GM21423 (cell line): ENCODE measurements around the gene CX3CR1.
"Not testable (repeated sequence)": the region's sequence is repeated elsewhere in the genome, so short reads cannot be mapped to it uniquely, and the experiment has no call there.

ENCODE experiments used
- ATAC-seq: cut with Tn5 transposase; IDR thresholded peaks from one replicate; pipeline ENCODE4 v1.9.1; 2021; ENCODE audit warnings: mild to moderate bottlenecking, moderate library complexity; ENCODE audit not compliant: unreplicated experiment

CX3CR1 gene

DNA sequence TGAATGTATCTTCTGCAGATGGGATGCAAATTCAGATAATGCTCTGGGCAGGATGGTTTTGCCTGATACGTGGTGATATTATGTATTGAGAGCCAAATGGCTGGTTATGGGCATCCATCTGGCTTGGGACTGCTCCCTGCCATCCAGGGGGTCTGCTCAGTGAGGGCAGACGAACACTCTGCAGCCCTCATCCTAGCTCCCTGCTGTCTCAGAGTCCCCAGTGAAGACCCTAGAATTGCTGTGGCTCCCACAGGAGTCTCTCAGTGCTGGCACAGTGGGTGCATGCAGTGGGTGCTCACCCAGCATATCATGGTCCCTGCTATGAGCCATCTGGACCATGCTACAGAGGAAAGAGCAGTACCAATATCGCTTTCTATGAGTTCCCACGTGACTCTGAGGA lies 10.3 kb downstream of the CX3CR1 start:
- ATAC-seq, result no peak

DNA sequence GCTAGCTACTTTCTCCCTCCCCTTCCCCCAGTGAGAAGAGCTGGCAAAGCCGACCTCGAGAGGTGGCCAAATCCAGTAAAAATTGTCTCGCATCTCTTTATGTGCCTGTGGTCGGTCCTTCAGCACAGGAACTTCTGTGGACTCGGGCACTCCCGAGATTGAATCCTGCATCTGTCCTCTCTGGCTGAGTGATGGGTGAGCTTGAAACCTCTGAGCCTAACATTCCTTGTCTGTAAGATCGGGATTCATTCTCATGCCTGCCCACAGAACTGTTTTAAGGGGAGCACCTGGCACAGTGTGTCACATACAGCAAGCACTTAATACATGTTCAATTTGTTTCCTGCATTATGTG lies 11.3 kb downstream of the CX3CR1 start:
- ATAC-seq, result no peak

DNA sequence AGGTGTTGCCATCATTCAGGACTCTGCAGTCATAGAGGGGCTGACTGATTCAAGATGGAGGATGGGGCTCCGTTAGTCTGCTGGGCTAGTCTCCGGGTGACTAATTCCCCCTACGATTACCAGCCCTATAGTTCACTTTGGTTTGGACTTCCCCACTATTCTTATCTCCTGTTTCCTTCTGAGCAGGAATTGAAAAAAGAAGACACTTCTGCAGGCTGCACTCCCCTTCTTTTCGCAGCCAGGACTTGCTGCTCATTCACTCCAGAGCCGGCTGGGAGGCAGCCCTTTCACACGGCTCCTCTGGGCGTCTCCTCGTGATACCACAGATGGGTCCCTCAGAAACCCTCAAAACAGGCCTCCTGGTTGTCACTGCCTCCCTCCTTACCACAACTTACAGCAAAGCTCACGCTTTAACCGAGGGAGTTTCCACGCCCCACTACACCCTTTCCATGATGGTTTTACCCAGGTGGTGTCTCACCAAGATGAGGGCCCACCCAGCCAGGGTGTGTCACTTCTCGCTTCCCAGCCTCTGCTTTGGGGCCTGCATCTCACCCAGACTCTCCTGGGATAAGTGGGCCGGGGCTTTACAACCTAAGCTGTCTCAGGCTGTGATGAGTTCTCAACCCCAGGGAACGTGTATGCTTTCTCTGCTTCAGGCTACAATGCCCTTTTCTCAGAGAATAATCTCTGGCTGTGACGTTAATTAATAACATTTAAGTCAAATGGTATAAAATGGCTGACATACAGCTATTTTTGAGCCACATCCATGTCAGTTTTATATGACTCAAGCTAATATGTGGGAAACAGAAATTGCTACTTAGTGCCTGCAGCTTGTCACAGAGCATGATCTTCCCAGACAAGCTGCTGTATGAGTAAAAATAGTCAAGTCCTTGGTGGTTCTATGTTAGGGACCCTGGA lies 11.9 kb downstream of the CX3CR1 start:
- no peak for ATAC-seq

DNA sequence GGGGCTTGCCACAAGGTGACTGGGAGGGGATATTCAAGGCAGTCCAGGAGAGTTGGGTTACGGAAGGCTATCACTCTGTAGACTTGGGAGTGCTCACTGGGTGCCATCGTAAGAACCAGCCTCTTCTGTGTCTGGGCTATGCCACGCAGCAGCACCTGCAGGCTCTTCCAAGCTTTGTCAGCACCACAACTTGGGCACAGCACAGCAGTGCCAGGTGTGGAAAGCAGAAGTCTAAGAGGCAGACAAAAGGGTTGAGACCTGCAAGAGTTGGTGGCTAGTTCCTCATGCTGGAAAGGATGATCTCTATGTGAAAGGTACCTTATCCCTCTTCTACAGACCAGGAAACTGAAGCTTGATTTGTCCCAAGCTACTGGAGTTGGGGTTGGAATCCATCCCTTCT lies 15.8 kb downstream of the CX3CR1 start:
- ATAC-seq, result no peak

DNA sequence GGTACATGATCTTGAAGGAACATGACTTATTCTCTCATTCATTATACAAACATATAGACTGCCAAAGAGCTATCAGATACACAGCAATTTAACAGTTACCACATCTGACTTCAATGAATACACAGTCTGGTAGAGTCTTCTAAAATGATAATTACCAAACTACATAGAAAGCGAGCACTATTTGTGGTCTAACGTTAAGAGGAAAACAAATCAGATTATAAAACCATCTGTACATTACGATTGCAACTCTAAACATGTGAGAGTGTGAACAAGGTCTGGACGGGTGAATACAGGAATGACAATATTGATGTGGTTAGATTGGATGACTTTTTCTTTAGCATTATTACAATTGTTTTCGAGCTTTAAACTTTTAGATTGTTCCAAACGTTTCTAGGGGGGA lies 16.3 kb downstream of the CX3CR1 start:
- no peak for ATAC-seq

DNA sequence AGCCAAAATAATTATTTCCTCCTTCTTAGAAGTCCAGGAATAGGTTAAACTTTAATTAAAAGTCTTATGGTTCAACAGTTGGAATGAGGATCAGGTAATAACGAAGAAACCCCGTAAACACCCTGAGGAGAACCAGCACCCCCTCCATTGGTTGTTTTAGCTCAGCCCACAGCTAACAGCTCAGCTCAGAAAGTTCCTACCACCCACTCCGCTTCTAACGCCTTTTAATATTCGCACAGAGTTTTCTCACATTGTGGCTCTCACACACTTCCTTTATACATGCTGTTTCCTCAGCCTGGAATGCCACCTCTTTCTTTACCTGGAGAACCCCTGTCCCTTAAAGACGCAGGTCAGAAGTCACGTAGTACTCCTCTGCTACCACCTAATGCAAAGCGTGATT lies 17.0 kb downstream of the CX3CR1 start:
- no peak for ATAC-seq

DNA sequence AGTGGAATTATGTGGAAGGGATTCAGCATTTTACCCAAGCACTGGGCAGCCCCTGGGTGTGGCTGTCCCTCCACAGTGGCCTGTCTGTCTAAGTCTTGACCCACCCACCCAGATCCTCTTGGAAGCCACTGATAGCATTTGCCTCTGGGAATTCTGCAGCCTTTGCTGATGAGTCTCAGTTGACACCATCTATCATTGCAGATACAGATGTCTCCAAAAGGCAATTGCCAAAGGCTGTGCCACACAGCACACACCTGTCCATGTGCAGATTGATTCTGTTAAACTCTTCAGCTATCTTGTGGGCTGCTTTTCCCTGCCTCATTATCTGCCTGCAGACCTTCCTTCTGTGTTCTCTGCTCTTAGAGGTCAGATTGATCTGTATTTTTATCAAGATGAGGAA lies 18.1 kb downstream of the CX3CR1 start:
- no peak for ATAC-seq

DNA sequence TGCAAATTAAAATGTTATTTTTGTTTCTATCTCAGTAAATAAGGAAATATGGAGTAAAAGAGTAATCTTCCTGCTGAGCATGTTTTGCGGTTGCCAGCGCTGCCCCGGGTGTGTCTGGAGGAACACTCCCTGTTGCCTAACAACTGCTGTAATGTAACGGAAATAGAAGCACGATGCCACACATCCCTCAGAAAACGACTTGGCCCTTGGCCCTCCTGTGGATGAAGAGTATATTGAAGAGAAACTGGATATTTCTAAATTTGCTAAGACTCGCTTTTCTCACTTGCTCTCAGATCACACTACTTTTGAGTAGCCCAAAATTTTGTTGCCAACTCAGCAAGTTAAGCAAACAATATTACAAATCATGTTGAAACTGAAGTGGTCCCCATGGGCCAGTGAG lies 18.9 kb downstream of the CX3CR1 start:
- ATAC-seq, result peak; percentile 71

DNA sequence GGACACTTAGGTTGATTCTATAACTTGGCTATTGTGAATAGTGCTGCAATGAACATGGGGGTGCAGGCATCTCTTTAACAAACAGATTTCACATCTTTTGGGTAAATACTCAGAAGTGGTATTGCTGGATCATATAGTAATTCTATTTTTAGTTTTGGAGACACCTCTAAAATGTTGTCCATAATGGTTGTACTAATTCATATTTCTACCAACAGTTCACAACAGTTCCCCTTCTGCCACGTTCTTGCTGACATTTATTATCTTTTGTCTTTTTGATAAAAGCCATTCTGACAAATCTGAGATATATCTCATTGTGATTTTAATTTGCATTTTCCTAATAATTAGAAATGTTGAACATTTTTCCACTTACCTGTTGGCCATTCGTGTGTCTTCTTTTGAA lies 19.5 kb downstream of the CX3CR1 start:
- ATAC-seq, result no peak

DNA sequence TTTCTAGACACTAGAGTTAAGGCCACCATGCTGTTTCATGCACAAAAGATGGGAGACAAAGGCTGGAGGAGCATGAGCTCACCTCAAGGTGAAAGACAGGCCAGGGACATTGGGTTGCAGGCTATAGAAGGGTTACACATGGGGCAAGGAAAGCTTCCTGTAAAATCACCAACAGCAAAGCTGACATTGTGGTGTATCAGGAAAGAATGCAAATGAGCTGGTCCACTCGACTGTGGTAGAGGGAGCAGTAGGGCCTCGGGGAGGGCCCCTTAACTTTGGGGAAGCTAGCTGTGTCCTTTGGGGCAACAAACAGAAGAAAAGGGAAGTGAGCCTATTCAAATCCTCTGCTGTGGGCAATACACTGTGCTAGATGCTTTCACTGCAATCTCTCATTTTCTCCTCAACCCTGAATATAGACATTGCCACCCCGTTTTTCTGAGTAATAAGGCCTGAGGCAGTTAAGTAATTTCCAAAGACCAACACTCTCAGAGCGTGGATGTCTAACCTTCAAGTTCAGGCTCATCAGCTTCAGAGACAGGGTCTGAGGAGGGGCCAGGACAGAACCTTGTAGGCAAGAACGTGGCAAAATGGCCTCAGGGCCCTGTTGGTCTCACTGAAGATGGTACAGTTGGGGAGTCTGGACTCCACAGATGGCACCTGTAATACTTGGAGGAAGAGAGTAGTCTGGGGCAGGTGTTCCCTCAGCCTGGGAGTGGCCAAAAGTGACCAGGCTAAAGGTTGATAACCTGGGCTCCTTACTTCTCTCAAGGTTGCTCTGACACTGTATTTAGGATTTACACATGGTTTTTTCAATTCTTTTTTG lies 24.1 kb downstream of the CX3CR1 start:
- peak; percentile 98 for ATAC-seq

DNA sequence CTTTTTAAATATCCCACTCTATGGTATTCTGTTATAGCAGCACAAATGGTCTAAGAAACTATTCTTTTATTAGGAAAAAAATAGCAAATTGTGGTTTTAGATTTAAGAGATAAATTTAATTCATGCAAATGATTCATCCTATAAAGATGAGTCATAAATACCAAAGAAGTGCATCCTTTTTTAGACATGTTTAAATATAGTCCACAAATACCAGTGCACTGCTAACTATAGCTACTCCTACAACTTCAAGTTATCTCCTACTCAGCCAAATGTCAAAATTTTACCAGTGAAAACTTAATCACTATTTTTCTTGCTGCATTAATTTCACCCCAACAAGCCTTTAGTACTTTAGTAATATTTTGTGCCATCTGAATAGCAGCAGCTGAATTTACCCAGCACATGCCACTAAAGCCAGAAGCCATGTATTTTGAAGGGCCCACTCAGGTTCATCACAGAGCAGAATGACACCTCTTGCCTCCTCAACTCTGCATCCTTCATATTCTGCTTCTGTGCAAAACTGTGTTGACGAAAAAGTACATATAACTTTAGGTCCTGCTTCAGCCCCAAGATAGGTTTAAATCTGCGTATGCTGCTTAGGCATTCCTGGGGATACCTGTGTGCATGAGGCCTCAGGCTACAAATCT lies 24.9 kb downstream of the CX3CR1 start:
- no peak for ATAC-seq

DNA sequence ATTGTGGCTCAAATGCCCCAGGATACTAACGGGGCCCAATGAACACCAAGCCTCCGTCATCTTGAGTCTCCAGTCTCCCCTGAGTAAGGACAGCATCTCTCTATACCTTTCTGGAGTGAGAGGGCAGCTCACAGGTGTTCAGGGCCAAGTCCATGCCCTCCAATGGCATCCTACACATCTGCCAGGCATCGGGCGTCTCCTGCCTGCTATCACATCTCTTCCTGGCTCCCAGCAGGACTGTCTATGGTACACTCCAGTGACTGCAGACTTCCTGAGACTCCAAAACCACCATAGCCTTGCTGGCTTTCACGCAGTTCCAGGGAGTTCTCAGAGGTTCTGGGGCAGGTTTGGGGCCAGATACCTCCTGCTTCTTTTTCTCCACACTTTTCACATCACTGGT lies 28.3 kb downstream of the CX3CR1 start:
- no peak for ATAC-seq

DNA sequence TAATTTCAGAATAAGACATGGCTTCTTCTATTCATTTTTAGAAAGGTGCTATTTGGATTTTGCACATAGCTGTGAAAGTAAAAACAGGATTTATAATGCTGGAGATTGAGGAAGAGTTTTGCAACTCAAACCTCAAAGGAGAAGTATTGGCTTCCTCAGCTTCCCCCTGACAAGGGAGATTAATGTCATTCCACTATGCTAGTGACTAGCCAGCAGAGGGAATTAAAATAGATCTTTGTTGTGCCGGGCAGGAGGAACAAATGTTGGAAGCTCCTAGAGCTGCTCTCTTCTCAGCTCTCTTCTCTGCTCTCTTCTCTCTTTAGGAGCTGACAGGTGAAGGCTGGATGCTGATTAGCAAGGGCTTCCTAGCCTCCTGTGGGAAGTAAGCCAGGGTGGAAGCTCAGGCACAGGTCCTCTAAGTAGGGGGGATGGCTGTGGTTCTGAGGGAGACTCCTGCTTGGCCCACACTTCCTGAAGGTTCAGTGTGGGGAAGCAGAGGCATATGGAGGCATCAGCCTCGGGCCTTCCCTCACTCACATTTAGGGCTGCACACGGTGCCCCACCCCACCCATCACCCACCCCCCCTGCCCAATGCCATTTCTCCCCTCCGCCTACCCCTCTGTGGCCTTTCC lies 29.6 kb downstream of the CX3CR1 start:
- ATAC-seq, result no peak

DNA sequence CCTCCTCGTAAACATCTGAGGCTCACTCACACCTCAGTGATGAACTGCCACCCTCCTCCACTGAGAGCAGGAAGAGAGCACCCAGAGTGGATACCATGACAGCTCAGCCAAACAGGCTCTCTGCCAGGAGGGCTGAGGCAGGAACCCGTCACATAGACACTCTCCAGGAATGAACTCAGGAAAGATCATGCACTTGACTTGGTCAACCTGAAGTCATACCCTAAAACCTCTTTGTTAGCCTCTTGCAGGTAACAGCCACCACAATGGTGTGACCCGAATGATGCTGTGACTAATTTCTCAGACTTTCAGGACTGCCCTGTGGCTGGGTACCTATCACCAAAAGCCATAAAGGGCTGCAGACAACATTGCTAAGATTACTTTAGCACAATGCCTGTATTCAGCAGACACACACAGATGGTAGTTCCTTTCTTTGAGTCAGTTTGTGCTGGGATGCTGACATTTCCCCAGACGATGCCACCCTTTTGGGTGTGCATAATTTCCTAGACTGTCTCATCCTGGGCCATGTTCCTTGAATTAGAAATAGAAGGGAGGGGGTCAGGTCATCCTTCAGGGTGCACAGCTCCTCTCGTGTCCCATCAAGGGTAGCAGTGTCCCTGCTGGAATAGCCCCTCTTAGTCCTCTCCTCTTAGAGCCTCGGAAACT lies 30.3 kb downstream of the CX3CR1 start:
- no peak for ATAC-seq

DNA sequence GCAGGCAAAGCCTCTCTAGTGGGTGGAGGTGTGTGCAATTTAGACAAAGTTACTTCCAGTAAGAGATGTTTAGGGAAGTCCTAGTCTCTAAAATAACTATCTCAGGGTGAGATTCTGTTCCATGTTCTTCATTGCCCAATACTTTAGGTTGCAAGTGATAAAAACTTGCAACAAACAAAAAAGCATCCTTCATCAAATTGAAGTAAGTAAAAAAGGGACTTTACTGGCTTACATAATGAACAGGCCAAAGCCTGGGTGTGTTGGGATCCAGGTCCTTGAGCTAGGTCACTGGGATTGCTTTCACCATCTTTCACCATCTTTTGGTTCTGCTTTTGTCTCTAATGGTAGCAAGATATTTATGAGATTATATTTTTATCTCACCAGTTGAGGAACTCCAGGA lies 38.3 kb downstream of the CX3CR1 start:
- no peak for ATAC-seq

DNA sequence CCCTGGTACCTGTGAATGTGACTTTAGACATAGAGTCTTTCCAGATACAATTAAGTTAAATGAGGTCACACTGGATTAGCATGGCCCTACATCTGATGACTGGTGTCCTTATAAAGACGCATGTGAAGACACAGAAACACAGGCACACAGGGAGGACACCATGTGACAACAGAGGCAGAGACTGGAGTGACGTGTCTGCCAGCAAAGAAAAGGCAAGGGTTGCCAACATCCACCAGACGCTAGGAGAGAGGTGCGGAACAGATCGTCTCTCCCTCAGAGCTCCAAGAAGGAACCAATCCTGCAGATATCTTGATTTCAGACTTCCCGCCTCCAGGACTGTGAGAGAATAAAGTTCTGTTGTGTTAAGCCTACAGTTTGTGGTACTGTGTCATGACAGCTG lies 42.8 kb downstream of the CX3CR1 start:
- no peak for ATAC-seq

DNA sequence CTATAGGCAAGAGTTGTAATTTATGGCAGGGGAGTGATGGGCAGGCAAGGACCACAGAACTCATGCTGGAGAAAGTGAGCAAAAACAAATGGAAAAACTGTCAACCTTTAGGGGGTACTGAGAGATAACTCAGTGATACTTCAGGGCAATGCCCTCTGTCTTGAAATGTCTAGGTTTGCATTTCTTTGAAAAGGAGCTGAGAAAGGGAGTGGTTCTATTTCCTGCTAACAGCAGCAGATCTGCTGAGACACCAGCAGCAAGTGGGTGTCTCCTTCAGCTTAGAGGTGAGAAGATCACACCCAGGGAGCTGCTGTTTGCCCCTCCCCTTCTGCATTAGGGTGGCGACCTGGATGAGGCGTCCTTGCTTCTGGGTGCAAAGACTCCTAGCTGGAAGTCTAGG lies 45.2 kb downstream of the CX3CR1 start:
- ATAC-seq, result no peak

DNA sequence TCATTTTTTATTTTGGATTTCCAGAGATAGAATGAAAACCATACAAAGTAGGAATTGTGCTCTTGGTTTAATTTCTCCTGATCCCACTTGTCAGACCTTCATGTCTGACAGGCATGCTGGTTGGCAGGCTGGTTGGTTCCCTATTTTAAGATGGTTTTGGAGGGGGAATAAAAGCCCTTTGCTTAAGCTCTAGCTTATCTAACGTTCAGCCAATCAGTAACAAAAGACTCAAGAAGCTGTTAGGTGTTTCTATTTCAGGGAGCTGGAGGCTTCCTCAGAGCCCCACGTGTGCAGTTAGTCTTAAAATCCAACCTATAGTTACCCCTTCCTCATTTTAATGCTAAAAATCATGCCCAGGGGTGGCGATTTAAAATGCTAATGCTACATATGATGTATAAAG lies 47.0 kb downstream of the CX3CR1 start:
- no peak for ATAC-seq

DNA sequence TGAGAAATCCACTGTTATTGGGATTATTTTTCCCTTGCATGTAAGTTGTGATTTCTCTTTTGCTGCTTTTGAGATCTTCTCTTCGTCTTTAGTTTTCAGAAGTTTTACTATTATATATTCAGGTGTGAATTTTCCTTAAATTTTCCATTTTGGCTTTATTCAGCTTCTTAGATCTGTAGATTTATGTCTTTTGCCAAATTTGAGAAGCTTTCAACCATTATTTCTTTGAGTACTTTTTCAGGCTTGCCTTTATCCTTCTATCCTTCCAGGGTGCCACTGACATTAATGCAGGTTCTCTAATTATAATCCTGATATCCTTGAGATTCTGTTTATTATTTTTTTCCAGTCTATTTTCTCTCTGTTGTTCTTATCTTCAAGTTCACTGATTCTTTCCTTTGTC lies 49.4 kb downstream of the CX3CR1 start:
- no peak for ATAC-seq

DNA sequence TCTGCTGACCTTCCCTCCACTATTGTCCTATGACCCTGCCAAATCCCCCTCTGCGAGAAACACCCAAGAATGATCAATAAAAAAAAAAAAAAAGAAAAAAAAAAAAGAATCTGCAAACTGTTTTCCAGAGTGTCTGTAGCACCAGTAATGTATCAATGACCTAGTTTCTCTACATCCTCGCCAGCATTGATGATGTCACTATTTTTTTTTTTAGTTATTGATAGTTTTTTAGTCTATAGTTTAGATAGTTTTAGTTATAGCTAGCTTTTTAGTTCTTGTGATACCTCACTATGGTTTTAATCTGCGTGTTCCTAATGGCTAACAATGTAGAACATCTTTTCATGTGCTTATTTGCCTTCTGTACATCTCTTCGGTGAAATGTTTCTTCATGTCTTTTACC lies 51.3 kb downstream of the CX3CR1 start:
- no peak for ATAC-seq

DNA sequence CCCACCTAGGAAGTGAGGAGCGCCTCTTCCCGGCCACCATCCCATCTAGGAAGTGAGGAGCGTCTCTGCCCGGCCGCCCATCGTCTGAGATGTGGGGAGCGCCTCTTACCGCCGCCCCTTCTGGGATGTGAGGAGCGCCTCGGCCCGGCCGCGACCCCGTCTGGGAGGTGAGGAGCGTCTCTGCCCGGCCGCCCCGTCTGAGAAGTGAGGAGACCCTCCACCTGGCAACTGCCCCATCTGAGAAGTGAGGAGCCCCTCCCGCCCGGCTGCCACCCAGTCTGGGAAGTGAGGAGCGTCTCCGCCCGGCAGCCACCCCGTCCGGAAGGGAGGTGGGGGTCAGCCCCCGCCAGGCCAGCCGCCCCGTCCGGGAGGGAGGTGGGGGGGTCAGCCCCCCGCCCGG lies 52.2 kb downstream of the CX3CR1 start:
- not testable (repeated sequence) for ATAC-seq
